Endothelial cell of hepatic sinusoid (primary cell): Measurements from ENCODE around the gene SYAP1.
"Not testable (repeated sequence)": the region's sequence is repeated elsewhere in the genome, so short reads cannot be mapped to it uniquely, and the experiment has no call there.

Source experiments
- in situ Hi-C: cut with HindIII; loops from 2 replicates; pipeline ENCODE4 v1.10.0; 2017; ENCODE audit warnings: low sequenced_read_pairs

Gene SYAP1, protein sequence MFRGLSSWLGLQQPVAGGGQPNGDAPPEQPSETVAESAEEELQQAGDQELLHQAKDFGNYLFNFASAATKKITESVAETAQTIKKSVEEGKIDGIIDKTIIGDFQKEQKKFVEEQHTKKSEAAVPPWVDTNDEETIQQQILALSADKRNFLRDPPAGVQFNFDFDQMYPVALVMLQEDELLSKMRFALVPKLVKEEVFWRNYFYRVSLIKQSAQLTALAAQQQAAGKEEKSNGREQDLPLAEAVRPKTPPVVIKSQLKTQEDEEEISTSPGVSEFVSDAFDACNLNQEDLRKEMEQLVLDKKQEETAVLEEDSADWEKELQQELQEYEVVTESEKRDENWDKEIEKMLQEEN

DNA sequence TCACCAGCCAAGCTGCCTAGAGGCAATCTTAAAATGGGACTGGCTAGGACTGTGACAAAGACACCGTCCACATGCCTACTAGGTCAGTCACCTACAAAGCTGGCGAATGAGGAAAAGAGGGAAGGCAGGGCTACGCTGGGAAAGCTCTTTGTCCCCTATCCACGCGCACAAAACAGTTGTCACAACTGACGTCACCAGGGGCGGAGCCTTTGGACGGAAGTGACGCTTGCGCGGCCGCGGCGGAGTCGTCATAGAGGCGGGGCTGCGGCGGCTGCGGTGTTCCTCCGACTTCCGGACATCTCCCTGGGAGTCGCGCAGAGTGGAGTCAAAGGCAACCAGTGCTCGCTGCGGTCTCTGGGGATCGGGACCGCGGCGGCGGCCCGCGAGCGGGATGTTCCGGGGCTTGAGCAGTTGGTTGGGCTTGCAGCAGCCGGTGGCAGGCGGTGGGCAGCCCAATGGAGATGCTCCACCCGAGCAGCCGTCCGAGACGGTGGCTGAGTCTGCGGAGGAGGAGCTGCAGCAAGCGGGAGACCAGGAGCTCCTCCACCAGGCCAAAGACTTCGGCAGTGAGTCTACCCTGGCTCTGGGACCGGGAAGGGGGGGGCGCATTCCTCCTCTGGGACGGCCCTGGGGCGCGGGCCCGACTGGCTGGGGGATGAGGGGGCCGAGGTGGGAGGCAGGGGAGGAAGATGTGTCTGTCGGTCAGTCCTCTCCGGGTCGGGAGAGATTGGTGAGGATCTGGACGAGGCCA is at the start of gene SYAP1:
Gene SYAP1, plus strand, starts transcription at position 279 of the 751 bp plus-strand sequence. Its CDS starts 113 bp downstream, at position 392.
- in situ Hi-C loops, result loop anchor here (5.0 kb wide), 2 partner anchors 82 to 108 kb away; no protein-coding TSS in a partner anchor

DNA sequence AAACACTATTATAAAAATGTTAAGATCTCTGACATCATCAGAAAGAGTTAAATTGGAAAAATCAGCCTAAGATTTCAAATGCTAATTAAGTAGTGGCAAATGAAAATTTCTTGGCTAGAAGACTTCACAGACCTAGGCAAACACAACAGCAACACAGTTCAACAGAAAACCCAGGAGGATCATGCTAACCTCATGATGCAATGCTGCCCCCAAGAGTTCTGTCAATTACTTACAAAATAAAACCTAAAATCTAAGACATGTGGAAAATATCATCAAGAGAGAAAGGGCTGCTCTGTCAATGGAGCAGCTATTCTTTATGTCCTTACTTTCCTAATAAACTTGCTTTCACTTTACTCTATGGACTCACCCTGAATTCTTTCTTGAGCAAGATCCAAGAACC is 48.4 kb upstream of the SYAP1 start:
- in situ Hi-C loops, result no loop called here

DNA sequence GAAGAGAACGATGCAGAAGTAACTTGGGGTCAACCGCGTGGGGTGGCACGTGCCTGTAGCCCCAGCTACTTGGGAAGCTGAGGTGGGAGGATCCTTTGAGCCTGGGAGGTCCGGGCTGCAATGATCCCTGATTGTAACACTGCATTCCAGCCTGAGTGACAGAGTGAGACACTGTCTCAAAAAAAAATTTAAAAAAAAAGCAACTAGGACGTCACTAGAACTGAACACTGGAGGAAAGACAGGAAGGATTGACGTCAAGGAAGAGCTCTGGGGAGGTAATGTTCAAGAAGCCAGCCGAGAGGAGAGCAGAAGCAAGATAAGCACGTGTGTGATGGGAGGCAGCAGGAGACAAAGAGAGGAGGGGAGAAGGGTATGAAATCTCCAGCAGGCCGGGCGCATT is 40.7 kb upstream of the SYAP1 start:
- in situ Hi-C loops, result no loop called here

DNA sequence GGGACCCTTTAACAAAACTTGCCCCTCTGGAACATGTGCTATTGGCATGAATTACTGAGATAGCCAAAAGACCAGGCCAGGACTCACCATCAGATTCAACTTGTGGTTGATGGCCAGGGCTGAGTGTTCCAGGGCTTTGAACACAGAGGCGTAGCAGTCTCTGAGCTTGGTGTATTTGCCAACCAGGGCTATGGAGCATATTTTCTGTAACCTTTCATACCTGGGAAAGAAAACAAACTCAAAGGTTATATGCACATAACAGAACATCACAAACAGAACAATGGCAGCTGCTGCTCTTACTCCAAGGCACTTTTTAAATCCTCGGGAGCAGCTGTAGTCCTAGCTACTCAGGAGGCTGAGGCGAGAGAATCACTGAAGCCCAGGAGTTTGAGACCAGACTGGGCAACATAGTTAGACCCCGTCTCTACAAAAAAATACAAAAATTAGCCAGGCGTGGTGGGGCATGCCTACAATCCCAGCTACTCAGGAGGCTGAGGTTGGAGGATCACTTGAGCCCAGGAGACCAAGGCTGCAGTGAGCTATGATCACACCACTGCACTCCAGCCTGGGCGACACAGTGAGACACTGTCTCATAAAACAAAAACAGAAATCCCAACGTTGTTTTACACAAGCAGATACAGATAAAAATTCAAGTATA is 36.3 kb upstream of the SYAP1 start:
- in situ Hi-C loops, result no loop called here

DNA sequence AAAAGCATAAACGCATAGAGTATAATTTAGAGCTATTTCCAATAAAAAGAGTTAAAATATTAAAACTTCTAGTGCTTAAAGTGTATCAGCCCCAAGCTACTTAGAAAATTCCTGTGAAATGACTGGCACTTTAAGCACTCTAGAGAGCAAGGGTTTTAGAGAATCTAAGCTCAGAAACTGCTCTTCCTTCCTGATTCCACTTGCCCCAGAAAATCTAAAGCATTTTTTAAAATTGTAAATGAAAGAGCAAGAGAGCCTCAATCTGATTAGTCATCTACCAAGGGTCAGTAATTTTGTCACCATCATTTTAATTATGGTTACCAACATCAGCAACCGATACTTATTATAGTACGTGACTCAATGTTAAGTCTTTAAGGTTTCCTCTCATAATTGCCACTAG is 31.9 kb upstream of the SYAP1 start:
- in situ Hi-C loops, result no loop called here

DNA sequence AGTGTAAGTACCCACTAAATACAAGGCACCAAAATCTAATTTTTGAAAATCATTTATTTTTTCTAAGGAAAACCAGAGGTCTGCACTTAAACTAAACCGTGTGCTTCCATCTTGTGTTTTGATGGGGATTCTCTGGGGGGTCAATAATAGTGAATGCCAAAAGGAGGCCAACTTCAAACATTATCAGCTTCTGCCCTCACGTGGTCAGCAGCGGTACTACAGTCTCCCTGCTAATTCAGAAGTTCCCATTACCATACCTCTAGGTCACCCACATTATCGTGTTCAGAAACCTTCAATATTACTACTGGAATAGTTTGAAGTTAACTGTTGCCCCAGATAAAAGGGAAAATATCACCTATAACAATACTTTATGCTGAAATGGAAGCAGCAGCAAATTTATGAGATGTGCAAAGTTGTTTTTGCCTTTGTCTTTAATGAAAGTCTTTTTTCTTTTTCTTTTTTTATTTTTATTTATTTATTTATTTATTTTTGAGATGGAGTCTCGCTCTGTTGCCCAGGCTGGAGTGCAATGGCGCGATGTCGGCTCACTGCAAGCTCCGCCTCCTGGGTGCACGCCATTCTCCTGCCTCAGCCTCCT is 24.2 kb upstream of the SYAP1 start:
- in situ Hi-C loops, result no loop called here

DNA sequence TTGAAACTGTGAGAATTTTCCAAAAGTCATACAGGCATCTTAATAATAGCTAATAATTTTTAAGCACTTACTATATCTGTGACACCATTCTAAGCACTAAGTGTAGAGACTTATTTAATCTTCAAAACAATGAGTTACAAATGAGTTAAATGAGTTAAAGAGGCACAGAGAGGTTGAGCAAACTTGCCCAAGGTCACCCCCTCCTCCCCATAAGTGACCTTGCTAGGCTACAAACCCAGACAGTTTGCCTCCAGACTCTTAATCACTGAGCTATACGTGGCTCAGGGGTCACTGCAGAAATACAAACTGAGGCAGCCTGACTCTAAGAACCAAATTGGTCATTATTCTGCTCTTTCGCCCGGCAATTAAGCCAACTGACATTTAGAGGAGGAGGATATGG is 22.5 kb upstream of the SYAP1 start:
- in situ Hi-C loops, result no loop called here

DNA sequence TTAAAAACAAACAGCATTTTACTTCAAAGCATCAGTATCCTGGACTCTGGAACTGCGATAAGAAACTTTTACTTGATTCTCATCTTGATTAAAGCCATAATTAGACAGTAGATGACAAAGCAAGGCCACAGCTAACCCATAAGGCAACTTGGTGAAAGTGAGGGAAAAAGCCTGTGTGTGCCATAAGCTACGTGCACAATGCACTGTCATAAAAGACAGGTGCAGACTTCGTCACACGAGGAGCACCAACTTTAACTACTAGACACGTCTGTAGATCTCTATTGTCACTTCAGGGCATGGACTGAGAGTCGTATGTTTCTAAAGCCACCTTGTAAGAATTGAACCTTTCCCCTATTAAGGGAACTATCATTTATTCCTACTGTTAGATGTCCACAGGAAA is 20.0 kb upstream of the SYAP1 start:
- in situ Hi-C loops, result no loop called here

DNA sequence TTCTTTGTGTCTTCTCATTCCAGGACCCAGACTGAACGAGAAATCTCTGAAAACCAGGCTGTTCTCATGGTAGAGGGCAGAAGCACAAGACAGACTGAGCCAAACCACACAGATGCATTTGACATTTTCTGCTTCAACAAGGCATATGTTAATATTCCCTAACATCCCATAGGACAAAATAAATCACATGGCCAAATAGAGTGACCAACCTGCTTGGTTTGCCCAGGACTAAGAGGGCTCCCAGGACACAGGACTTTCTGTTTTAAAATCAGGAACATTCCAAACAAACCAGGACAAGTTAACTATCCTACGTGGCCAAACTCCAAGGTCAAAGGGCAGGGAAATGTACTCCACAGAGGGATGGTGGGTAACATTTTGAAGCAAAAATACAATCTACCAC is 18.7 kb upstream of the SYAP1 start:
- in situ Hi-C loops, result no loop called here

DNA sequence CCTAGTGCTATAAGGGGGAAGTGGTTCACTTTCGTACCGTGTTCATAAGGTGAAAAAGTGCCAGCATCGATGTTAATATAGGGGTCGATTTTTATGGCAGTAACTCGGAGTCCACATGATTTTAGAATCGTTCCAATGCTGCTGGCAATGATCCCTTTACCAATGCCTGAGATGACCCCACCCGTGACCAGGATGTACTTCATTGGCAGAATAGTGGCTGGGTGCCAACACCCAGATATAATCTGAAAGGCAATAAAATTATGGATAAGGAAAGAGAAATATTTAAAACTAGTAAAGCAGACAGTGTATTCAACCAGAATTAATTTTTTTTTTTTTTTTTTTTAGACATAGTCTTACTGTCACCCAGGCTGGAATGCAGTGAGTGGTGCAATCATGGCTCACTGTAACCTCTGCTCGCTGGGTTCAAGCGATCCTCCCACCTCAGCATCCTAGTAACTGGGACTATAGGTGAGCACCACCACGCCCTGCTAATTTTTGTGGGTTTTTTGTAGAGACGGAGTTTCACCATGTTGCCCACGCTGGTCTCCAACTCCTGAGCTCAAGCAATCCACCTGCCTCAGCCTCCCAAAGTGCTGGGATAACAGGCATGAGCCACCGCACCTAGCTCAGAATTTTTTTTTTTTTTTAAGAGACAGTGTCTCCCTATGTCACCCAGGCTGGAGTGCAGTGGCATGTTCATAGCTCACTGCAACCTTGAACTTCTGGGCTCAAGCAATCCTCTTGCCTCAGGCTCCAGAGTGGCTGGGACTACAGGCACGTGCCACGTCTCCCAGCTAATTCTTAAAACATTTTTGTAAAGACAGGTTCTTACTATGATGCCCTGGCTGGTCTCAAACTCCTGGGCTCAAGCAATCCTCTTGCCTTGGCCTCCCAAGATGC is 16.5 kb upstream of the SYAP1 start:
- in situ Hi-C loops, result no loop called here

DNA sequence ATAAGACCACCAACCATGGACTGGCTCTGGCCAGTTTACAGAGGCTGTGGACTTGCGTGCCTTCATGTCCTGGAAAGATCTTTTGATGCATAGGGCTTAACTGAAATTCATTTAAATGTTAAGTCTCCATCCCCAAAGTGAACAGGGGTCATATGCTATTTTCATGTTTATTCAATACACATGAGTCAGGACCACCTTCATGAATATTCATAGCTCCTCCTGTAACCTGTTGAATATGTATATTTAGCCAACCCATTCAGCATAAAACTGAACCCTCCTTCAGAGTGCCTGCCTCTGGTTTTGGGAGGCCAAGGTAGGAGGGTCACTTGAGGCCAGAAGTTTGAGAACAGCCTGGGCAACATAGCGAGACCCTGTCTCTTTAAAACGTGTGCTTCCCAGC is 14.0 kb upstream of the SYAP1 start:
- in situ Hi-C loops, result no loop called here

DNA sequence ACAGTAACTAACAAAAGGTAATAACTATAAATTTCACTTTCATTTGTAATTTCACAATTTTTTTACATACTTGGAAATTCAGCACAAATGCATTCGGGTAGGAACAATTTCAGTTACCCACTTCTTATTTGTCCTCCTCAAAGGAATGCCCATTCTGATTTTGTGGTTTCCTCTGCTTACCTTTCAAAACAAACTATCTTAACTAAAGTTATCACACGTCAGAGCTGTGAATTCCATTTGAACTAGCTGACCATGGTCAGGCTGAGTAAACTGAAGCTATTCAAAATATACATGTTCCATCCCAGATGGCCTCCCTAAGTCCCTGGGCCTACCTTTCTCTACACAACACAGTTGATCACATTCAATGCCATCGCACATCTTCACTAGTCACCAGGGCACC is 11.4 kb upstream of the SYAP1 start:
- in situ Hi-C loops, result no loop called here

DNA sequence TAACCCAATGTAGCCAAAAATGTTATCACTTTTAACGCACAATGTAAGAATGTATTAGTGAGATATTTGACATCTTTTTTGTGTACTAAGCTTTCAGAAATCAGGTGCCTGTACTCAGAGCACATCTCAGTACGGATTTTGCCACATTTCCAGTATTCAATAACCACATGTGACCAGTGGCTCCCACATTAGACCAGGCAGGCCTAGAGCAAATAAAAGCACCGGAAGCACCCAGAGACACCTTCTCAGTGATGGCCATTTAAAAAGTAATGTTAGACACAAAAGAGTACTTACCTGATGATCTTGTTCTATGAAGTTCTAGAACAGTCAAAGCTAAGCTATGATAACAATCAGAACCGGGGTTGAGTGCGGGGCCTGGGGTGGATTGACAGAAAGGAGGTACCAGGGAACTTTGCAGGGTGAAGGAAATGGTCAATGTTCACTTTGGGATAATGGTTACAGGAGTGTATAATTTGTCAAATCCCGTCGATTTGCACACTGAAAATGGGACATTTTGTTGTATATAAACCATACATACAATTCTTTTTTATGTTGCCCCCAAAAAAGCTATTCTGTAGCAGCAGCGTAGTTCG is 8.1 kb upstream of the SYAP1 start:
- in situ Hi-C loops, result no loop called here

DNA sequence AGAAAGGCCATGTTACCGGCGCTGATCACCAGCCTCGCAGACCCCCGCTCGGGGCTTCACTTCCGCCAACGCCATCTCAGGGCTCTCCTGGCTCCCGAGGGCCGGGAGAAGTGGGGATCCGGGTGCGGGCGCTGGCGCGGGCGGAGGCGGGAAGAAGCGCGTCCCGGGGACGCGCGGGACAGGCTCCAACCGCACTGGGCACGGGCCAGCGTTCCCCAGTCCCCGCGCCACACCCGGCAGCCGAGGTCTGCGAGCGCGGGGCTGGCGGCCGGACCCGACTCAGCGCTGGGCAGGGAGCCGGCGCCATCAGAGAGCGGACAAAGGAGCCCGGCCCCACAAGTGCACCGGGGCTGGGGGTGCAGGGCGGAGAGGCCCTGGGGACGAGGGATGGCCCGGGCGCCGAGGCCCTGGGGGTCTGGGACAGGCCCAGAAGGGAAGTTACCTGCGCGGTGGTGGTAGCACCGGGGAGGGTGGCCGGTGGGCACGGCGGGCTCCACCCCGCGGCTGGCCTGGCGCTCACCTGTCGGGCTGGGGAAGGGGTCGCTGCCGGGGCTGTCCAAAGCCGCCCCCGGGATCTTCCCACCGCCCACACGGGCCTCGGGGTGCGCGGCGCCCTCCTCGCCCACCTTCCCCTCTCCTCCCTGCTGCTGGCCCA is 7.4 kb upstream of the SYAP1 start:
- in situ Hi-C loops, result no loop called here

DNA sequence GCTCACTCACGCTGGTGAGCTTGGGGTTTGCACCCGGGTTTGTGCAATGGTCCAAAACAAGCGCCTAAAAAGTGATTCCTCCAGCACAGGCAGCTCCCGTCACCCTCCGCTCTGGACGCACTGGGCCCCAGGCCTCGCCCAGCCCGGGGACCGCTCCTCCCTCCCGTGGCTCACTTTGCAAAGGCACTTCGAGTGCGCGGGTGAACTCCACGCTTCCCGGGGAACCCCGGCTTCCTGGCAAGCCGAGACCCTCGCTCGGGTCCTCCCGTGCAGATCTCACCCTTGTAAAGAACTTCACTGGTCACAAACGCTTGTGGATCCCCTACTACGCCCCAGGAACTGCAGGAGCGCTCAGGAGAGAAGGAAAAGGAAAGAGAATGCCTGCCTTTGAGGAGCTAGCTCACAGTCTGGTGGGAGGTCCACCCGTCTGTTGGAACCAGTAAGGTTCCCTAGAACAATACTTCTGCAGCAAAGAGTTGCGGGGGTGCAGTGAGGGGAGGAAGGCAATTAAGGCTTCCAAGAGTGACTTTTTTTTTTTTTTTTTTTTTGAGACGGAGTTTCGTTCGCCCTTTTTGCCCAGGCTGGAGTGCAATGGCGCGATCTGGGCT is 6.8 kb upstream of the SYAP1 start, which contains the start of gene CTPS2:
Gene CTPS2, minus strand, starts transcription at position 122 of the 608 bp plus-strand sequence. CDS start 9,767 bp downstream, outside the sequence.
- in situ Hi-C loops, result no loop called here

DNA sequence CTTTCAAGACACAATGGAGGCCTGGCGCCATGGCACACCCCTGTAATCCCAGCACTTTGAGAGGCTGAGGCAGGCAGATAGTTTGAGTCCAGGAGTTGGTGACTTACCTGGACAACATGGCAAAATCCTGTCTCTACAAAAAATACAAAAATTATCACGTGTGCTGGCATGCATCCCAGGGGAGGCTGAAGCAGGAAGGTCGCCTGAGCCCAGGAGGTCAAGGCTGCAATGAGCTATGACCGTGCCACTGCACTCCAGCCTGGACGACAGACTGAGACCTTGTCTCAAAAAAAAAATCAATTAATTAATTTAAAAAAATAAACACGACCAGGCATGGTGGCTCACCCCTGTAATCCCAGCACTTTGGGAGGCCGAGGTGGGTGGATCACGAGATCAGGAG is 4.9 kb upstream of the SYAP1 start:
- in situ Hi-C loops, result no loop called here

DNA sequence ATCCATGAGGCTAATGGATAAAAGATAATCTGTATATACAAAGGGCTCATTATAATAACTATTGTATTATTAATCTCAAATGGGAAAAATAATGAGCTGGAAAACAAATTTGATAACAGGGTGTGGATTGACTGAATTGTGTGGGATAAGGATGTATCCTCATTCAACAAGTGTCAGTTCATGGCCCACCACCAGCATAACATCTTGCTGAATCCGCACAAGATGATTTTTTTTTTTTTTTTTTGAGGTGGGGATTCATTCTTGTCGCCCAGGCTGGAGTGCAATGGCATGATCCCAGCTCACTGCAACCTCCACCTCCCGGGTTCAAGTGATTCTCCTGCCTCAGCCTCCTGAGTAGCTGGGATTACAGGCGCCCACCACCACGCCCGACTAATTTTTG is 3.8 kb upstream of the SYAP1 start:
- in situ Hi-C loops, result not testable (repeated sequence)

DNA sequence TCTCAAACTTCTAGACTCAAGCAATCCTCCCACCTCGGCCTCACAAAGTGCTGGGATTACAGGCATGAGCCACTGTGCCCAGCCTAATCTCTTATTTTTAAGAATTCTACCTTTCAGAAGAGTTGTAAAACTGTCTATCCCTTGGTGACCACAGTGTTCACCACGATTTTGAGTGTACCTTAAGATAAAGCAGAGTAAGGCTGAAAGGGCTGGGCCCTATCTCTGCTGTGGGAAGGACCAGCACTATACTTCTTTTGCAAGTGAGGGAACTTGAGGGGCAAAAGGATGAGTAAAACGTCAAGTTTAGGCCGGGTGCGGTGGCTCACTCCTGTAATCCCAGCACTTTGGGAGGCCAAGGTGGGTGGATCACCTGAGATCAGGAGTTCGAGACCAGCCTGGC is 3.0 kb upstream of the SYAP1 start:
- in situ Hi-C loops, result not testable (repeated sequence)

DNA sequence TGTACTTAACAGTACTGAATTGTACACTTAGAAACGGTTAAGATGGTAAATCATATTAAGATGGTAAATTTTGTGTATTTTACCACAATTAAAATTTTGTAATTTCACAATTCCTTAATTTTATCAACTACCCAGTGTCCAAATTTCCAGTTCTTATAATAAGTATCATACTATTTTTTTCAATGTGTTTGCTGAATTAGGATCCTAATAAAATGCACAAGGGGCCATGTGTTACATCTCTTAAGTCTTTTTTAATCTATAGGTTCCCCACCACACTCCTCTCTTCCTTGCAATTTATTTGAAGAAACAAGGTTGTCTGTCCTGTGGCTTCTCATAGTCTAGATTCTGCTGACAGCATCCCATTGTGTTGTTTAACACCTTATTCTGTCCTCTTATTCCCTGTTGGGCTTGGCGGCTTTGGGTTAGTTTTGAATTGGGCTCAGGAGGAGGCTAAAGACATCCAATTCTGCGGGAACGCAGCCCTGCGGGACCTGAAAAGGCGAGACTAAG is 533 bp upstream of the SYAP1 start:
- in situ Hi-C loops, result no loop called here
